Measurements from ENCODE around the gene WDR46.
A peak's percentile ranks its signal among the peaks of the same experiment; 100 is the strongest.

The WDR46 gene

DNA sequence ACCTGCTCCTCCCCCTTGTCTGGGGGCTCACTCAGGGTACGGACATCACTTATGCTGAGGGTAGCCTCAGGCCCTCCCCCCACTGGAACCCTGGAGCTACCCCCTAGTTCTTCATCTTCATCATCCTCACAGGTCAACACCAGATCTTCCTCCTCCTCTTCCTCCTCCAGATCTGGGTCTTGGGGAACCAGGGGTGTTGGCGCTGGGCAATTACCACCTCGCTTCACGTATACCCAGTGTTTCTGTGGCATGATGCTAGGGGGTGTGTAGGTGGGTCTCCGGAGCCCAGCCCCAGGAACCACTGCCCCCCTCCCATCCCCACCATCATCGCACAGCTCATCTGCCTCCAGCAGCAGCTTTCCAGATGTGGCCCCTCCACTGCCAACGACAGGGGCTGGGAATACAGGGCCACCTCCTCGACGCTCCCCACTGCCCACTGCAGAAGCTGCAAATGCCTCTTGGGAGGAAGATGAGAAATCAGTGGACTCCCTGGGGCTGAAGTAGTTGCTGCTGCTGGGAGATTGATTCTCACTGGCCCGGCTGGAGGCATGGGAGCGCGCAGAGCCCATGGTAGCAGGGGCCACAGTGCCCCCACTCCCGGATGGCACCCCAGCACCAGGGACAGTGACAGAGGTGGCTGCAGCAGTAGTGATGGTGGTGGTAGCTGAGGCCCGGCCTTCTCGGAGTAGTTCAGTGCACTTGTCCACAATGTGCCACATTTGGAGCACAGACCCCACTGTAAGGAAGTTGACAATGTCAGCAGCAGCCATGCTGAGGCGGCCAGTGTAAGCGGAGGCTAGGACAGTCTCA is 27.0 kb upstream of the WDR46 start:
- Histone ChIP-seq H2AFZ (ENCODE audit: low read length) (no peak overlapping the region), H3K79me2 (ENCODE audit: insufficient read depth, low read length) (peaks cover 12% of the 10 kb centered on the region), H4K20me1 (ENCODE audit: insufficient read depth, low read length) (no peaks in the 10 kb centered on the region), H3K27ac (ENCODE audit: low read depth, low read length, poor library complexity, severe bottlenecking) (no peak overlapping the region), H3K4me2 (ENCODE audit: low read length) (no peak overlapping the region), H3K9me3 (ENCODE audit: low read length) (no peaks in the 10 kb centered on the region), H3K9me2 (ENCODE audit: low read depth, low read length) (no peaks in the 10 kb centered on the region), H3K27me3 (ENCODE audit: insufficient read depth, low read length) (no peaks in the 10 kb centered on the region), H3K4me1 (ENCODE audit: insufficient read depth, low read length, severe bottlenecking) (peaks cover 52% of the 10 kb centered on the region), H3K36me3 (ENCODE audit: insufficient read depth, low read length) (peaks cover 35% of the 10 kb centered on the region), H3K9ac (ENCODE audit: low read length) (no peak overlapping the region), H3K4me3 (ENCODE audit: low read depth, low read length, poor library complexity, severe bottlenecking) (no peak overlapping the region), H3F3A (ENCODE audit: insufficient read depth, low read length) (0 out of 2 replicates have a peak, but pooled peaks cover 4% of the 10 kb centered on the region)
- TF ChIP-seq, protein P1, sequence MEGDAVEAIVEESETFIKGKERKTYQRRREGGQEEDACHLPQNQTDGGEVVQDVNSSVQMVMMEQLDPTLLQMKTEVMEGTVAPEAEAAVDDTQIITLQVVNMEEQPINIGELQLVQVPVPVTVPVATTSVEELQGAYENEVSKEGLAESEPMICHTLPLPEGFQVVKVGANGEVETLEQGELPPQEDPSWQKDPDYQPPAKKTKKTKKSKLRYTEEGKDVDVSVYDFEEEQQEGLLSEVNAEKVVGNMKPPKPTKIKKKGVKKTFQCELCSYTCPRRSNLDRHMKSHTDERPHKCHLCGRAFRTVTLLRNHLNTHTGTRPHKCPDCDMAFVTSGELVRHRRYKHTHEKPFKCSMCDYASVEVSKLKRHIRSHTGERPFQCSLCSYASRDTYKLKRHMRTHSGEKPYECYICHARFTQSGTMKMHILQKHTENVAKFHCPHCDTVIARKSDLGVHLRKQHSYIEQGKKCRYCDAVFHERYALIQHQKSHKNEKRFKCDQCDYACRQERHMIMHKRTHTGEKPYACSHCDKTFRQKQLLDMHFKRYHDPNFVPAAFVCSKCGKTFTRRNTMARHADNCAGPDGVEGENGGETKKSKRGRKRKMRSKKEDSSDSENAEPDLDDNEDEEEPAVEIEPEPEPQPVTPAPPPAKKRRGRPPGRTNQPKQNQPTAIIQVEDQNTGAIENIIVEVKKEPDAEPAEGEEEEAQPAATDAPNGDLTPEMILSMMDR (IDR thresholded peaks at IDR 0.05; ENCODE audit: low read length): no peak
- TF ChIP-seq EZH2 (IDR thresholded peaks at IDR 0.05; ENCODE audit: borderline replicate concordance, low read length): no peak

DNA sequence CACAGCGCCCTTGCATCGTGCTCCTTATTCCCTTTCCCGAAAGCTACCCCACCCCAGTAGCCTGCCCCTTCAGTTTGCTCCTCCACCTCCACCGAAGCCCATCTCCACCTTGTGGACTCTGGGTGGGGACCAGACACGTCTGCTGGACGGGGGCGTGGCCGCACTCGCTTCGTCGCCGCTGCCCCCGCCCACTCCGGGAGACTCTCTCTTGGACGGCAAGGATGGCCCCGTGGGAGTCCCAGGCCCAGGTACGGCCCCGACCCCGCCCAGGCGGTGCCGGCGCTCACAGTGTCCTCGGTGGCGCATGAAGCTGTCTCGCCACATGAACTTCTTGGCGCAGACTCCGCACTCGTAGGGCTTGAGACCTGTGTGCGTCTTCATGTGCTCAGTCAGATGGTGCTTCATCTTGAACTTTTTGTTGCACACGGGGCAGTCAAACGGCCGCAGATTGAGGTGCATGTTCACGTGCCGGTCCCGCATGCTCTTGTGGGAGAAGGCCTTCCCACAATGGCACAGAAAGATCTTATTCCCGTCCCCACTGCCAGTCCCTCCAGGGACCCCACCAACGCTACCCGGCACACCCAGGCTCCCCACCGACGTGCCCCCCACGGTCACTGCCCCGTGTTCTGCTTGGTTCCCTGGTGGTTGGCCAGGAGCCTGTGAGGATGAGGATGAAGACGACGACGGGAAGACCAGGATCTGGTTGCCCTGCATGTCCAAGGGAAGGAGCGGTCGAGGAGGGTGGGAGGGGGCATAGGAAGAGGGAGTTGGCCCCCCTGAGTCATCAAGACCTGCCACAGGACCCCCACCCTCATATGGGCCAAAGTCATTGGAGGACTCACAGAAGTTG is 26.1 kb upstream of the WDR46 start:
- no peaks in the 10 kb centered on the region for H3K9me3 ChIP-seq (ENCODE audit: low read length)
- H3K4me1 ChIP-seq (ENCODE audit: insufficient read depth, low read length, severe bottlenecking): peaks cover 44% of the 10 kb centered on the region
- H3K27me3 ChIP-seq (ENCODE audit: insufficient read depth, low read length): no peaks in the 10 kb centered on the region
- H3K79me2 ChIP-seq (ENCODE audit: insufficient read depth, low read length): peaks cover 16% of the 10 kb centered on the region
- H2AFZ ChIP-seq (ENCODE audit: low read length): no peak overlapping the region
- H3K9ac ChIP-seq (ENCODE audit: low read length): no peak overlapping the region
- H3K9me2 ChIP-seq (ENCODE audit: low read depth, low read length): no peaks in the 10 kb centered on the region
- peak overlapping the region; percentile 89; the same call in 1 of the 2 replicates for H3K4me2 ChIP-seq (ENCODE audit: low read length)
- TF ChIP-seq EZH2 (IDR thresholded peaks at IDR 0.05; ENCODE audit: borderline replicate concordance, low read length): no peak
- TF ChIP-seq, protein P1 (IDR thresholded peaks at IDR 0.05; ENCODE audit: low read length): no peak
- H3F3A ChIP-seq (ENCODE audit: insufficient read depth, low read length): 0 out of 2 replicates have a peak, but pooled peaks cover 4% of the 10 kb centered on the region
- H4K20me1 ChIP-seq (ENCODE audit: insufficient read depth, low read length): no peaks in the 10 kb centered on the region
- H3K27ac ChIP-seq (ENCODE audit: low read depth, low read length, poor library complexity, severe bottlenecking): peak overlapping the region; percentile 94
- H3K36me3 ChIP-seq (ENCODE audit: insufficient read depth, low read length): peaks cover 27% of the 10 kb centered on the region
- peak overlapping the region; percentile 85 for H3K4me3 ChIP-seq (ENCODE audit: low read depth, low read length, poor library complexity, severe bottlenecking)

DNA sequence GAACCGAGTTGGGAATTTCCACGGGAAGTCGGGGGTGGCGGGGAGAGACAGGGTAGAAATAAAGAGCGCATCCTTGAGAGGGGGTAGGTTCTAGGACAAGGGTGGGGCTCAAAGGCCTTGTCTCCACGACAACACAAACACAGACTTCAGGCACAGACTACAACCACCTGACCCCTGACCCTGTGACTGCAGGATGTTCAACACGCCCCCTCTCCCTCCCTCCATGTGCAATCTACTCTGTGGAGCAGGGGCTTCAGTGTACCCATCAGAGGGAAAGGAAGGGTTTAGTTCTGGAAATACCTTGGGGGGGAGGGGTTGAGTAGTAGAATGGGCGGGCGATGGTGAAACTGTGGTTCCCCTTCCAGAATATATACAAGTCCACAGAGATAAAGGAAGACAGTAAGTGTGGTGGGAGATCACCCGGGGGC is 25.5 kb upstream of the WDR46 start:
- Histone ChIP-seq H3K36me3 (ENCODE audit: insufficient read depth, low read length) (peaks cover 20% of the 10 kb centered on the region), H3K4me3 (ENCODE audit: low read depth, low read length, poor library complexity, severe bottlenecking) (peak overlapping the region; percentile 85), H4K20me1 (ENCODE audit: insufficient read depth, low read length) (no peaks in the 10 kb centered on the region), H3K9me2 (ENCODE audit: low read depth, low read length) (no peaks in the 10 kb centered on the region), H3K4me1 (ENCODE audit: insufficient read depth, low read length, severe bottlenecking) (peaks cover 37% of the 10 kb centered on the region), H3K27me3 (ENCODE audit: insufficient read depth, low read length) (no peaks in the 10 kb centered on the region), H3F3A (ENCODE audit: insufficient read depth, low read length) (0 out of 2 replicates have a peak, but pooled peaks cover 4% of the 10 kb centered on the region), H3K4me2 (ENCODE audit: low read length) (peak overlapping the region; percentile 89), H3K9me3 (ENCODE audit: low read length) (no peaks in the 10 kb centered on the region), H3K9ac (ENCODE audit: low read length) (peak overlapping the region; percentile 83), H3K79me2 (ENCODE audit: insufficient read depth, low read length) (peaks cover 16% of the 10 kb centered on the region), H2AFZ (ENCODE audit: low read length) (no peak overlapping the region), H3K27ac (ENCODE audit: low read depth, low read length, poor library complexity, severe bottlenecking) (peak overlapping the region; percentile 94)
- TF ChIP-seq, protein P1 (IDR thresholded peaks at IDR 0.05; ENCODE audit: low read length): no peak
- TF ChIP-seq EZH2 (IDR thresholded peaks at IDR 0.05; ENCODE audit: borderline replicate concordance, low read length): no peak
